ENCODE results near the gene CUL1.

Gene CUL1

DNA sequence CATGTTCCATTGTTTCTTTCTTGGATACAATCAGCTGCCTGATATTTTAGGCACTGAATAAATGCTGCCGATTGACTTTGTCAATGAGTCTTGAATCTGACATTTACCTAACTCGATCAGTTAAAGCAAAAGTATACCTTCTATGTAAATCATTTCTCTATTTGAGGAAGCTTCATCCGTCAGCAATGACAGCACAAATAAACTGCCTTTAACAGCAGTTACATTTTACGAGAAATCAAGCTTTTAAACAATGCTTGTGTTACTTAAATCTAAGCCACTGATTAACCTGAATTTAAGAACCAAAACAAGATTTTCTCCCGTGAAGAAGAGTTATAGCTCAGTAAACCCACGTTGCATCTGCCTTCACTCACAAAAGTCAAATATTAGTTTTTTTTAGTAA is 71.3 kb downstream of the CUL1 start:
- DNase-seq = no peak

GRCh38 chr7:148772297-148773089 is 73.8 kb downstream of the CUL1 start:
- DNase-seq = no peak

DNA sequence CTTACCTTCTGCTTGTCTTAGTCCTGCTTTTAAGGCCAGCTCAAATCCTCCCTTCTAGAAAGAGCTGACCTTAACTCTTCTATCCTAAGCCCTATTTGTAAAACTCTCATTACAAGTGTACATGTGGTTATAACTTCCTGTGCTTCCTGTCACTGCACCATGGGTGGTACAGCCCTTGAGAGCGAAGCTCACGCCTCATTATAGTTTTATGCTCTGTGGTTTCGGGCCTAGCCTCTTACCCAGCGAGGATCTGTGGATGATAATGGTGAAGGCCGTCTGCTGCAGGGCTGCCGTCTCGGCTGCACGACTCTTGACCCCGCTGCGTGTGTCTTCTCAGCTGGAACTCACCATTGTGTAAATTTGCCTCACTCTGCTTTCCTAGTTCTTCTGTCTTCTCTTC is 74.6 kb downstream of the CUL1 start:
- no peak for DNase-seq

DNA sequence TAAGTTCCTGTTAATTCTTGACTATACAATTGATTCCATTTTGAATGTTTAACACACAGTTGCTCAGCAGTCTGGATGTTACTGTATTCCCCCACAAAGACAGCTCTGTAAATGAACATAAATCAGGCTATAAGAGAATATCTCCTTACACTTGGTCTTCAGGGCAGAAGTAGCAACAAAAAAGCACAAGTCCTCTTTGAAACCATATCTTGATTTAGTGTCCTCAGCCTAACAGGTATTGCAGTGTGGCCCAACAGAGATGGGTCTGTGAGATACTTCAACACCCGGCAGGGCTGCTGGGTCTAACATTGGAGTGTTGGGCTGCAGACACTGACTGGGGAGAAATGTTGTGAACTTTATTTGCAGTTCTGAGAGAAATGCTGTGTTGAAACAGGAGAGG is 75.8 kb downstream of the CUL1 start:
- DNase-seq = no peak

DNA sequence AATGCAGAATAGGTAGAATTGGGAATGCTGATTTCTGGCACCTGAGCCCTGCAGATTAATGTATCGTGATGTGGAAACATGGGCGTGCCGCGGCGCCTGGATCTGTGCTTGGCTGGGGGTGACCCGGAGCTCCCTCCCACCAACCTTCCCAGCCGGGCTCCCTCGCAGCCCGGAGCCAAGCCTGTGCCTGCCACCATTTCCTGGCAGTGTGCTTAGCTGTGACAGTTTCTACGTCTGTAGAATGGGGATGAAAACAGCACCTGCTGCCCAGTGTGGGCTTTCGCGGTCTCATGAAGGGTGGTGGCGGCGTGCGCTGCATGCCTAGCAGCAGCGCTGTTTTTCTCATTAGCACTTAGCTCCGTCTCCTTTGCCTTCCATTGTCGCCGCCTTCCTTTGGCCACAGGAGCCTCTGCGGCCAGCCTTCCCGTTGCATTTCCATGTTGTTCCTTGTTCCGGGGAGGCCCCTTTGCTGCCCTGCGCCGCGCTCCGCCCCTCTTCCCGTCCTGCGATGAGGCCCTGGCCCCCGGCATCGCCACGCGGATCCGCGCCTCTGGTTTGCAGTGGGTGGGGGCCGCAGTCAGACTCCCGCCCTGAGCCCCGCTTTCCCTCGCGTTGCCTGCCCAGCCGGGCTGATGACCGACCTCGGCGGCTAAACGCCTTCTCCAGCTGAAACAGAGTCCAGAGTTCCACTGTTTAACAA is 84.2 kb downstream of the CUL1 start:
- no peak for DNase-seq

DNA sequence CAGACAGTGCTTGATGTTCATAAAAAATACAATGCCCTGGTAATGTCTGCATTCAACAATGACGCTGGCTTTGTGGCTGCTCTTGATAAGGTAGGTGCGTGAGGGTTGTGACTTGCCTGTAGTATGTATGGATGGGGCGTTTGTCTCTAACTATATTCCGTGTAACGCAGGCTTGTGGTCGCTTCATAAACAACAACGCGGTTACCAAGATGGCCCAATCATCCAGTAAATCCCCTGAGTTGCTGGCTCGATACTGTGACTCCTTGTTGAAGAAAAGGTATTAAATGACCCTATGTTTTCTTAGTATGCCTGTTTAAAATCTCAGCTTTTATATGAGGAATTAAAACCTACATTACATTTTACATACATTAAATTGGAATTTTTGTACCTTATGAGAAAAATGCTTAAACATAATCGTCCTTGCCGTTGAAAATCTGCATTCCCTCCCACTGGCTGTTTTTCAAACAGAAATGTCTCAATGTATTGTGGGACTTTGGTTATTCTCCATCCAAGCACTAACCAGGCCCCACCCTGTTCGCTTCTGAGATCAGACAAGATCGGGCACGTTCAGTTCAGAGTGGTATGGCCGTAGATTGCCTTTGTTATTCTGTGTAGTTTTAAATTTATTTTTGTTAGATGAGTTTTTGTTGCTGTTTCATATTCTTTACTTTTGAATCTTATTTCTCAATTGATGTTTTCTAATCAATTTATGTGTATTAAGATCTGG is 85.3 kb downstream of the CUL1 start:
- no peak for DNase-seq

GRCh38 chr7:148787571-148788295 is 89.0 kb downstream of the CUL1 start:
- no peak for DNase-seq

DNA sequence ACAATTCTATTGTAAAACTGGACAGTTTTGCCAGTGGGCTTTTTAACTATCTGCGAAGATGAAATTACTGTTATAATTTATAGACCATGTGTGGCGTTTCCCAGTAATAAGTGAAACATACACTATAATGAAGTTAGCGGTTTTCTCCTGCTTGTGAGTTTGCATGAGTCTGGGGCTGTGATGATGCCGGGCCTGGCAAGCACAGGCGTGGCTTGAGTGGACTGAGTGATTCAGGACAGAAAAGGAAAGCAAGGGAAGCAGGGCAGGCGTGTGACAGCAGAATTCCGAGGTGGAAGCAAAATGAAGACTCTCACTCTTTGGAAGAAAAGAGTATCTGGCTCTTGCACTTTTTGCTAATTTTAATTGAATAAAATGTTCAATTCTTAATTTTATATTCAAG is 90.5 kb downstream of the CUL1 start:
- no peak for DNase-seq

DNA sequence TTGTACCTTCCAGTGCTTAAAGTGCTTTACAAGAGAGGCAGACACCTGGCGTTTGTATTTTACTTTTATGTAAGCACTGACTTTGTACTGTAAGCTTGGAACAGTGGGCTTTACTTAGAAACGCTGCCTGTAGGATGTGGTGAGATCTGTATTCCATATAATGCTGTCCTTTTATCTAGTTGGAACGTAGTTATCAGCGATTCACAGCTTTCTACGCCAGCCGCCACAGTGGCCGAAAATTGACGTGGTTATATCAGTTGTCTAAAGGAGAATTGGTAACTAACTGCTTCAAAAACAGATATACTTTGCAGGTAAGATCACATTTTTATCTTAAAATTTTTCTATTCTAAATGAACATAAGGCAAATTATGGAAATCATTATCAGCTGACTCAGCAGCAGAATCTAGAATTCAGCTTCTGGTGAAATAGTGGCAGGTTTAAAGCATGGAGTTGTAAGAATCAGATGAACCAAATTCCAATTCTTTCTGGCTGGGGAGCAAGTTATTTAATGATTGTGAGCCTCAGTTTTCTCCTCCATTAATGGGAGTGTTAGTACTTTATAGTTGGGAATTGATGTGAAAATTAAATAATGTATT is 91.5 kb downstream of the CUL1 start:
- no peak for DNase-seq

GRCh38 chr7:148790850-148791249 is 92.1 kb downstream of the CUL1 start:
- no peak for DNase-seq

DNA sequence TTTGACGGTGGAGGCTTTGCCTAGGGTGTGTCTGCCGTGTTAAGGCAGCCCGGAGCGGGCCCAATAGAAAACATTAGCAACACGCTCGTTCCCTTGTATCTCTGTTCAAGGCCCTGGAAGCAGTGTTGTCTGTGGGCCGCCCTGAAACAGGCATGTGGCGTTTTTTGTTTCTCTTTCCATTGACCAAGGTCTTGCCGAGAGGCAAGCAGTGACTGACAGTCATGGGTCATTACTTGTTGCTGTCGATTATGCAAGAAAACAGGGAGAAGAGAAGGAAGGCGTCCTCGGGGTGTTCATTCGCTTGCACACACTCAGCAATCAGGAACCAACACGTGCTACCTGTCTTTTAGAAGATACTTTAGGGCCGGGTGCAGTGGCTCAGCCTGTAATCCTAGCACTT is 92.8 kb downstream of the CUL1 start:
- no peak for DNase-seq

GRCh38 chr7:148793590-148793989 is 94.9 kb downstream of the CUL1 start:
- no peak for DNase-seq

- DNase-seq = no peak
These were observed 95.8 kb downstream of the CUL1 start for GRCh38 chr7:148794476-148794875.

DNA sequence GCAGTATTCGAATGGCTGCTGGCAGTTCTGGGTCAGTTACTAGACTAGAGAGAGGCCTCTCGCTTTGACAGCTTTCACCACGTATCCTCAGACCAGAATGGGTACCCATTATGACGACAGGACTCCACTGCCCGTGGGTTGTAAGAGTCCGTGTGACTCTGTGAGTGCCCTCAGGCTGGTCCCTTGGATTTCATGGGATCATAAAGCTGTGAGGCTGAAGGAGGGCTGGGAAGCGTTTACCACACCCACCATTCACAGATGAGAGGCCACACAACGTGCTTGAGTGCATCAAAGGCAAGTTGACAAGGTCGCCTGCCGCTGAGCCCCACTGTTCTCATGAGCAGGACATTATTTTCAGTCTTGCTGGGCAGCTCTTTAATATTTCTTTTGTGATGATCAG is 98.1 kb downstream of the CUL1 start:
- no peak for DNase-seq

DNA sequence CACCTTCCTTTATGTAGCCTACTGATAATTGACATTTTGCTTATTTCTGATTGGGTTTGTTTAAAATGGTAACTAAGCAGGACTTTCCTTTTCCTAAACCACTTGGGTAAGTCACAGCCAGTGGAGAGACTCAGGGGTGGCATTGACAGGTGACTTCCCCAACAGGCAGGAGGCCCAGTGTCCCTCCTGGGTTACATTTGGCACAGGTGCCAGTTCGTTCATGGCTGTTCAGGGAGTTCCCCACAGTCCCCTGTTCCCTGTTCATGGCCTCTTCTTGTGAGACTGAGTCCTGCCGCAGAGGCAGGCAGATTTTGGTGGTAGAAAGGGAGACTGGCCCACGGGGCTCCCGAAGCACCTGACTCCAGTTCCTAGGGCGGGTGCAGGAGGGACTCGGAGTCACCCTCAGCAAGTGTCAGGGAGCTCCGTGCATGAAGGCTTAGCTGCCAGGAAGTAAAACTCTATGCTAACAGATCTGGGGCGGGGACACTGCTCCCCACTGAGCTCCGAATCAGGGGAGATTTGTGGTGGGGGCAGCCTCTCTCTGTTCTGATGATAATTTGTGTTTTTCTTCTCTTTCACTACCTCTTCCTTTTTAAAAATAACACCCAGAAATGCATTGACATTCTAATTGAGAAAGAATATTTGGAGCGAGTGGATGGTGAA is 101.3 kb downstream of the CUL1 start:
- DNase-seq = no peak

DNA sequence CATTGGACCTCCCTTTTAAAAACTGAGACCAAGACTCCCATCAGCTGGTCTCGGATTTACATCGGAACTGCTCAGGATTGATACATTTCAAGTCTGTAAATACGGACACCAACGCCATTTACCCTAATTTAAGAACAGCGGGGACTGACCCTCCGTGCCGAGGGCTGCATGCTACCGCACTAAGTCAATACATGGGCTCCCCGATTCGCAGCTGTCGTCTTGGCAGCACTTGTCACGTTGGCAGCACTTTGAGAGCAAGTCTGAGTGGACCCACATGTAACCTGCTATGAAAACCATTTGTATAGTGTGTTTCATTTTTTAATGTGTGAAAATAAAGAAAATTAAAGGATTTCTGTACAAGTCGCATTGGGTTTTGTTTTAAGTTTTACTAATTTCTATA is 102.0 kb downstream of the CUL1 start:
- no peak for DNase-seq

DNA sequence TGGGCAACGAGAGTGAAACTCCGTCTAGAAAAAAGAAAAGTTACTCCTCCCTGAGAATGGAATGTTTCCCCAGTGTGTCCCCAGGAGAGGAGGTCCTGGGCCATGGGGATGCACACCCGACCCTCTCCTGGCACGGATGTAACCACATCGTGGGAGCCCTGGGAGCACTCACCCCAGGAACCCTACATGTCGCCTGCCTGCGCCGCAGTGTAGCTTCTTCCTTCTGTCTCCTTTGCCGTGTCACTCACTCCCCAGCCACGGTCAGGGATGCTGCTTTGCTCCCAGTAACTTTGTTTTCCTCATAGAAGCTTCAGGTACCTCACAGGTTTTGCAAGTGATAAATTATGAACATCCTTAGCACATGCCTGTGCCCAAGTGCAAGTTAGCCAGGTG is 103.4 kb downstream of the CUL1 start:
- DNase-seq = no peak

DNA sequence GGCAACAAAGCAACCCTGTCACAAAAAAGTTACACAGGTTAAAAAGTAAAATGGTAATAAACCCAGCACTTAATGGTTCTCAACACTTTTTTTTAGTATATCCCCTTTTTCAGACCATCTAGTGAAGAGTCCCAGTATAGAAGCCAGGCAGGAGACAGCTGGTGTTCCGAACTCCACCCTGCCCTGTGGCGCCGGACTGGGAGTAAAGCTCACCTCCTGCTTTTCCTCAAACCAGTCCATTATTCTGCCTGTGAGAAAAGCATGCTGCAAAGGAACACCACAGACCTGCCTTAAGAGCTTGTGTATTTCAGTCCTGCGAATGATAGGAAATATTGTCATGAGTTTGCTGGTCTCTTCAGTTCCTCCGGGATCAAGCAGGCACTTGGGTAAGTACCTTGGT is 104.4 kb downstream of the CUL1 start:
- DNase-seq = no peak

GRCh38 chr7:148804343-148805235 is 105.9 kb downstream of the CUL1 start:
- no peak for DNase-seq

DNA sequence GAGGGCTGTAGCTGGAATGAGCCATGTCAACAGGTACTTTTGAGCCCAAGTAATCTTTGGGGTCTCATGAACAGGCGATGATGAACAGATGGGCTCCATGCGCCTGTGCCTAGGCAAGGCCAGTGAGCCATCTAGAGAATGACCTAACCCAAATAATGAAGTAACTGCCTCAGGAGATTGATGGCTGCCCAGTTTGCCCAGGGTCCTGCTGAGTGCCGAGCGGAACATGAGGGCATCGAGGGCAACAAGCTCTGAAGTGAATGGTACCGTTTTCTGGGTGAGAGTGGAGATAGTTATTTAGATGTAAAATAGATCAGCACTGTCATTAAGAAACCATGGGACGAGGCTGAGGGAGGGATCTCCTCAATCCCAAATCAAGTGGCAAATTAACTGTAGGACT is 107.5 kb downstream of the CUL1 start:
- DNase-seq = no peak

DNA sequence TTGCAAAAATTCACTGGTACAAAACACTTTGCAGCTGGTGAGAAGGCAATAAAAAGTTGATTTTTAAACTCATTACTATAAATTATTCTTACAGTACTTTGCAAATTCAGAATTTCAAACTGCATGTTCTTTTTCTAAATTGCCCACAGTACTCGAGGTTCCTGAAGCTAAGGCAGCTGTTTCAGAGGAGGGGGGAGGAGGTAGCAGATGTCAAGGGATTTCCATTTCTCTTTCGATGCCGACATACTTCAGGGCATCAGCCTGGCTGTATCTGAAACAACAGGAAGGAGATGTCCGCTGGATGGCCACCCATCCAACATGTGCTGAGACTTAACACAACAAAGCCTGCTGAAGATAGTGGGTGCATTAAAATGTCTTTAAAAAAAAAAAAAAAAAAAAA is 108.7 kb downstream of the CUL1 start:
- DNase-seq = no peak

Data from COR-L47 (cell line).